ENCODE results near the gene ZNF433.
"Not testable (repeated sequence)": the region's sequence is repeated elsewhere in the genome, so short reads cannot be mapped to it uniquely, and the experiment has no call there.

The ZNF433 gene

GRCh38 chr19:12035220-12036172 is at the start of gene ZNF433:
Gene ZNF433, minus strand, starts transcription at chr19:12035679. Its CDS starts 140 bp downstream, at chr19:12035539.
- DNase-seq = peak; percentile 43

DNA sequence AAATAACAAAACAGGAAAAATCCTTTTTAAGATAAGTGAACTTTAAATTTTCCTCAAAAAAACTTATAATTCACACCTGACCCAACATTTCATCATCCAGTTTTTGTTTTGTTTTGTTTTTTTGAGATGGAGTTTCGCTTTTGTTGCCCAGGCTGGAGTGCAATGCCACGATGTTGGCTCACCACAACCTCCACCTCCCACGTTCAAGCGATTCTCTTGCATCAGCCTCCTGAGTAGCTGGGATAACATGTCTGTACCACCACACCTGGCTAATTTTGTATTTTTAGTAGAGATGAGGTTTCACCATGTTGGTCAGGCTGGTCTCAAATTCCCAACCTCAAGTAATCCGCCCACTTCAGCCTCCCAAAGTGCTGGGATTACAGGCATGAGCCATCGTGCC is 47.9 kb upstream of the ZNF433 start:
- not testable (repeated sequence) for DNase-seq

DNA sequence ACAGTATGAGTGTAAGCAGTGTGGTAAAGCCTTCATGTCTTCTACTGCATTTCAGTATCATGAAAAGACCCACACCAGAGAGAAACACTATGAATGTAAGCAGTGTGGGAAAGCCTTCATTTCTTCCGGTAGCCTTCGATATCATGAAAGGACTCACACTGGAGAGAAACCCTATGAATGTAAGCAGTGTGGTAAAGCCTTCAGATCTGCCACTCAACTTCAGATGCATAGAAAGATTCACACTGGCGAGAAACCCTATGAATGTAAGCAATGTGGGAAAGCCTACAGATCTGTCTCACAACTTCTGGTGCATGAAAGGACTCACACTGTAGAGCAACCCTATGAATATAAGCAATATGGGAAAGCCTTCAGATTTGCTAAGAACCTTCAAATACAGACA is 41.9 kb upstream of the ZNF433 start:
- DNase-seq = no peak

GRCh38 chr19:12076331-12076730 is 40.9 kb upstream of the ZNF433 start:
- not testable (repeated sequence) for DNase-seq

- no peak for DNase-seq
Measured at GRCh38 chr19:12075538-12076139, 40.2 kb upstream of the ZNF433 start.

- DNase-seq = peak; percentile 59
Measured at GRCh38 chr19:12064590-12065538, 29.4 kb upstream of the ZNF433 start, which contains the start of gene ZNF844. Gene ZNF844, plus strand, starts transcription at chr19:12064731. Its CDS starts 143 bp downstream, at chr19:12064874.

DNA sequence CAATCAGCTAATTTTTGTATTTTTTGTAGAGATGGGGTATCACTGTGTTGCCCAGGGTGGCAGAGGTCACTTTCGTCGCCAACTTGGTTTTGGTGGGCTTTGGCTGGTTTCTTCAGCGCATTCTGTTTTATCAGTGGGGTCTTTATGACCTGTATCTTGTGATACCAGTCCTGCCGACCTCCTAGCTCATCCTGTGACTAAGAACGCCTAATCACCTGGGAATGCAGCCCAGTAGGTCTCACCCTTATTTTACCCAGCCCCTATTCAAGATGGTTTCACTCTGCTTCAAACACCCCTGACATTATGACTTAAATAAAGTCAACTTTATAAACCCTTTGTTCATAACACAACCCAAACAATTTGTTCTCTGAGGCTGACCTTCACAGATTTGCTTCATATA is 20.3 kb upstream of the ZNF433 start:
- no peak for DNase-seq

- DNase-seq = peak; percentile 50
Measured at GRCh38 chr19:12052497-12053169, 17.2 kb upstream of the ZNF433 start, which contains the start of gene ZNF878. Gene ZNF878, minus strand, starts transcription at chr19:12052961. Its CDS starts 160 bp downstream, at chr19:12052801.

DNA sequence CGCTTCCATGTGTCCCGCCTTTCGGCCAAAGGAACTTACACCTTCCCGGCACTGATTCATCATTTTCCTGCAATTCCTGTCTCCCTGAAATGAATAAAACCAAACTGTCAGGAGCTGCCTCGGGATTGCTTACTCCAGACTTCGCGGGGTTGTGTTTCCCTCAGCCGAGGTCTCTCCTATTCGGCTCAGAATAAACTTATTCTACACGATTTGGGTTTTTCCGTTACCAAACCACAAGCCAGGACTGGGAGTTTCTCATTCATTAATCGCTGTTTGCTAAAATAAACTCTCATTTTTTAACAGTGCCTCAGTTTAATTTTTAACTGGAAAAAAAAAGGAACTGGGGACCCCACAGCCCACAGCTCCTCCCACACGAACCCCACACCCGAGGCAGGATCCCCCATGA is 16.6 kb upstream of the ZNF433 start:
- DNase-seq = no peak

GRCh38 chr19:12047868-12048267 is 12.4 kb upstream of the ZNF433 start:
- DNase-seq = no peak

DNA sequence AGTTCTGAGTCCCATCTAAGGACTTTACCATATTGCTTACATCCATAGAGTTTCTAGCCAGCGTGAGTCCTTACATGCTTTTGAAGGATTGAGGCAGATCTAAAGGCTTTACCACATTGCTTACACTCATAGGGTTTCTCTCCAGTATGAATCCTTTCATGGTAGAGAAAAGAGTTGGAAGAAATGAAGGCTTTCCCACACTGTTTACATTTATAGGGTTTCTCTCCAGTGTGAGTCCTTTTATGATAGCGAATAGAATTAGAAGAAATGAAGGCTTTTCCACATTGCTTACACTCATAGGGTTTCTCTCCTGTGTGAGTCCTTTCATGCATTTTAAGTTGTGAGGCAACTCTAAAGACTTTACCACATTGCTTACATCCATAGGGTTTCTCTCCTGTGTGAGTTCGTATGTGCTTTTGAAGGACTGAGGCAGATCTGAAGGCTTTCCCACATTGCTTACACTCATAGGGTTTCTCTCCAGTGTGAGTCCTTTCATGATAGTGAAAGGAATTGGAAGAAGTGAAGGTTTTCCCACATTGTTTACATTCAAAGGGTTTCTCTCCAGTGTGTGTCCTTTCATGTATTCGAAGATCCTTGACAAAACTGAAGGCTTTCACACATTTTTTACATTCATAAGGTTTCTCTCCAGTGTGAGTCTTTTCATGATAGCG is 8.4 kb upstream of the ZNF433 start:
- DNase-seq = no peak

DNA sequence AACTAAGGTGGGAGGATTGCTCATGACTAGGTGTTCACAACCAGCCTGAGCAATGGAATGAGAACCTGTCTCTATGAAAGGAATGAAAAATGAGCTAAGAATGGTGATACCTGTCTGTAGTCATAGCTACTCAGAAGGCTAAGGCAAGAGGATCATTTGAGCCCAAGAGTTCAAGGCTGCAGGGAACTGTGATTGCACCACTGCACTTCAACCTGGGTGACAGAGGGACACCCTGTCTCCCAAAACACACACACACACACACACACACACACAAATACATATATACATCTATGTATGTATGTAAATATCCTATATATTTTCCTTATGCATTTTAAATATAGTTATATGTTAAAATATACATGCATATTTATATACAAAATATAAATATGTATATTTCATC is 7.4 kb upstream of the ZNF433 start:
- DNase-seq = no peak

DNA sequence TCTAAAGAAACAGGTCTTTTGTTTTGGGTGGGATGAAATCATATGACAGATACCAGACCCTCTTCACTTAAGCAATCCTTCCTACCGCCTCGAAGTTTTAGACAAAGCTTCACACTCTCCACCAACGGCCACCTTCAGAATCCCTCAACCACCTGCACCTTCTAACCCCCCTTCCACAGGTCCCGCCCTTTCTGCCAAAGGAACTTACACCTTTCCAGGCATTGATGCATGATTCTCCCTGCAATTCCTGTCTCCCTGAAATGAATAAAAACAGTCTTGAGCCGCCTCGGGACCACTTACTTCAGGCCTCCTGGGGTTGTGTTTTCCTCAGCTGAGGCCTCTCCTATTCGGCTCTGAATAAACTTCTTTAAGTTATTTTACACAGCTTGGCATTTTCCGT is 859 bp downstream of the ZNF433 start:
- DNase-seq = no peak

DNA sequence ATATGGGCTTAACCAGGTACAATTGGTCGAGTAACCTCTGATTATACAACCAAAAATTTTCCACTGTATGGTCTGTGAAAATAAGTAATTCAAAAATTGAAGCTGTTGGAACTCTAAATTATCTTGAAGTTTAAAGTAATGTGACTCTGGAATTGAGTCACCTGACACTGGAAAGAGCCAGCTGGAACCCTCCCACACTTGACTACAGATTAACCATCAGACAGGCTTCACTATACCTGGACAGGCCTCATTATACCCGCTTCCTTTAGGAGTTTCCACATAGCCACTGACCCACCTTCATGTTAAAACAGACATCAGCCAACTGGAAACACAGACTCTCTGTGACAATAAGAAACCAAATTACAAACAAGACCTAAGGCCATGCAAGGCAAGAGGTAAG is 1.3 kb downstream of the ZNF433 start:
- DNase-seq = no peak

DNA sequence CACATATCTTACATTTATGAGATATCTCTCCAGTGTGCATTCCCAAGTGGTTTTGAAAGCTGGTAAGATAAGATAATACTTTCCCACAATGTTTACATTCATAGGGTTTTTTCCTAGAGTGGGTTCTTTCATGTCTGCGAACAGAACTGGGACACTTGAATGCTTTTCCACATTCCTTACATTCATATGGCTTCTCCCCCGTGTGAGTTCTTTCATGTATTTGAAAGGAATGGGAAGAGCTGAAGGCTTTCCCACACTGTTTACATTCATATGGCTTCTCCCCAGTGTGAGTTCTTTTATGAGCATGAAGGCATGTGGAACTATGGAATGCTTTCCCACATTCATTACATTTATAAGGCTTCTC is 19.7 kb downstream of the ZNF433 start:
- no peak for DNase-seq

GRCh38 chr19:12015015-12015752 is 20.3 kb downstream of the ZNF433 start:
- no peak for DNase-seq

GRCh38 chr19:12000152-12000981 is 35.1 kb downstream of the ZNF433 start:
- DNase-seq = peak; percentile 71

DNA sequence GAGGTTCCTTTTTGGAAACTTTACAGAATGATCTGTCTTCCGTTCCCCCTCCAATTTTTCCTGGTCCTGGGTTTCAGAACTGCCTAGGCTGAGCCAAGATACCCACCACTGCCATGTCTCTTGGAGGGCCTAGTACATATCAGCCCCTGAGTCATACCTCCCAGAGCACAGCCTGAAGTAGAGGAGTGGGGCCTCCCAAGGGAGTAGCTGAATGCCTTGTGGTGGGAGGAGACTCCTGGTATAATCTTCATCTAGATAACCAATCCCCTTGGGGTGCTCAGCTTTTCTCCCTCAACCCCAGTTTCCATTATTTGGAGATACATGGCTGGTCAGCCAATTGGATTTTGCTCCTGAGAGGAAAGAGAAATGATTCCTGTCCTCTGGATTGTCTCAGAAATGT is 40.3 kb downstream of the ZNF433 start:
- DNase-seq = no peak

DNA sequence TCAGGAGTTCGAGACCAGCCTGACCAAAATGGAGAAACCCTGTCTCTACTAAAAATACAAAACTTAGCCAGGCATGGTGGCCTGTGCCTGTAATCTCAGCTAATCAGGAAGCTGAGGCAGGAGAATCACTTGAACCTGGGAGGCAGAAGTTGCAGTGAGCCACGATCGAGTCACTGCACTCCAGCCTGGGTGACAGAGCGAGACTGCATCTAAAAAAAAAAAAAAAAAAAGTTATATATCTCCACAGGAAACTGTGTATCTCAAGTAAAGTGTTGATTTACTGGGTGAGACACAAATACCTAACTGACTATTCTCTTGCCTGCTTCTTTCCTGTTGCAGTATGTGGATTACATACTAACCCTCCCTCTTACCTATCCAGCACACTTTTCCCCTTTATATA is 43.6 kb downstream of the ZNF433 start:
- DNase-seq = not testable (repeated sequence)

DNA sequence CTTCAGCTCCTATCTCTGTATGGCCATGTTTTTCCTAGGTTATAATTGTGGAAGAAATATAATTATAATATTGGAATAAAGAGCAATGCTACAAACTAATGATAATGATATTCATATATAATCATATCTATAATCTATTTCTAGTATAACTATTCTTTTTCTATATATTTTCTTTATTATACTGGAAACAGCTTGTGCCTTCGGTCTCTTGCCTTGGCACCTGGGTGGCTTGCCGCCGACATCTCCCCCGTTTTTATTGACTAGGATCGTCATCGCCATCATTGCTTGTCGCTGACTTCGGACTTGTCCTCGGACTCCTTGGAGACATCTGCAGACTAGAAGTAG is 46.4 kb downstream of the ZNF433 start:
- no peak for DNase-seq

Data from activated CD4-positive, alpha-beta T cell treated with anti-CD3 and anti-CD28 coated beads, Interleukin-2, Interleukin-6, amounts not matched to agents 100 ng/mL and 50 ng/mL, durations not matched to agents 16 hours and 8 hours (primary cell).